K562 (cell line): ENCODE results near the gene CD68. TPM values are rescaled to one million over a fixed set of nuclear protein-coding genes. Genes with fewer than 3 reads are reported as not detected.

ENCODE experiments used
- ARID2 ChIP-seq: fragments of 450-650 bp; IDR thresholded peaks from 2 replicates; pipeline ENCODE4 v1.6.1; 2017; ENCODE audit warnings: antibody characterized with exemption, mild to moderate bottlenecking
- CBFB ChIP-seq: sonication (generic); formaldehyde crosslinking; IDR thresholded peaks from 2 replicates; pipeline ENCODE4 v1.4.0; 2020; ENCODE audit warnings: mild to moderate bottlenecking, missing genetic modification reagents
- CBX5 ChIP-seq: IDR thresholded peaks from 2 replicates; pipeline ENCODE4 v1.6.1; 2014; ENCODE audit warnings: low read depth, borderline replicate concordance
- CEBPG ChIP-seq, 3 experiments: fragments of 200-800 bp in 1 of 3; sonication (Bioruptor generic) in 1 of 3; sonication (generic) in 1 of 3; formaldehyde crosslinking in 1 of 3; IDR thresholded peaks in 2 of 3; conservative IDR thresholded peaks in 1 of 3; 2 replicates each; pipeline versions ENCODE4 v1.6.1 to v1.8.0; 2016 to 2022; ENCODE audit warnings: missing compliant biosample characterization in 2 of 3, missing genetic modification characterization in 2 of 3, mild to moderate bottlenecking in 1 of 3, missing genetic modification reagents in 1 of 3
- EHMT2 ChIP-seq: fragments of 450-650 bp; IDR thresholded peaks from 2 replicates; pipeline ENCODE4 v1.6.1; 2018; ENCODE audit warnings: antibody characterized with exemption
- ELF1 ChIP-seq: fragments of 200-800 bp; sonication (Bioruptor generic); IDR thresholded peaks from 2 replicates; pipeline ENCODE4 v1.6.1; 2016; ENCODE audit warnings: missing genetic modification characterization, missing compliant biosample characterization
- ESRRA ChIP-seq: fragments of 450-650 bp; IDR thresholded peaks from 2 replicates; pipeline ENCODE4 v1.6.1; 2014; ENCODE audit warnings: low read depth, mild to moderate bottlenecking, moderate library complexity, borderline replicate concordance
- EWSR1 ChIP-seq: fragments of 450-650 bp; IDR thresholded peaks from 2 replicates; pipeline ENCODE4 v1.6.1; 2018; ENCODE audit warnings: borderline replicate concordance, mild to moderate bottlenecking, low read depth, moderate library complexity; ENCODE audit not compliant: partially characterized antibody
- KAT2B ChIP-seq: IDR thresholded peaks from one replicate; pipeline ENCODE4 v1.6.1; 2012; ENCODE audit warnings: low read depth, mild to moderate bottlenecking, control low read depth, inconsistent platforms, low read length, moderate library complexity
- NCOA6 ChIP-seq: fragments of 450-650 bp; IDR thresholded peaks from 2 replicates; pipeline ENCODE4 v1.6.1; 2017; ENCODE audit warnings: mild to moderate bottlenecking
- NELFE ChIP-seq: IDR thresholded peaks from 2 replicates; pipeline ENCODE4 v1.6.1; 2011; ENCODE audit warnings: mild to moderate bottlenecking; ENCODE audit not compliant: insufficient read depth, insufficient read length
- NEUROD1 ChIP-seq: fragments of 150-350 bp; IDR thresholded peaks from 2 replicates; pipeline ENCODE4 v1.6.1; 2014; ENCODE audit warnings: borderline replicate concordance, low read length, low read depth; ENCODE audit not compliant: partially characterized antibody
- NFYB ChIP-seq: IDR thresholded peaks from 2 replicates; pipeline ENCODE4 v1.6.1; 2011; ENCODE audit warnings: mild to moderate bottlenecking, moderate library complexity; ENCODE audit not compliant: insufficient read length; ENCODE audit errors: extremely low read depth
- PTBP1 ChIP-seq: fragments of 200-400 bp; formaldehyde crosslinking; IDR thresholded peaks from 2 replicates; pipeline ENCODE4 v1.6.1; 2017; ENCODE audit warnings: low read depth, low read length
- RBM14 ChIP-seq: fragments of 200-400 bp; formaldehyde crosslinking; IDR thresholded peaks from 2 replicates; pipeline ENCODE4 v1.6.1; 2018; ENCODE audit warnings: low read depth, mild to moderate bottlenecking, low read length, moderate library complexity, borderline replicate concordance; ENCODE audit not compliant: insufficient read depth
- SPI1 ChIP-seq: IDR thresholded peaks from 2 replicates; pipeline ENCODE4 v1.6.1; 2011; ENCODE audit warnings: low read depth, low read length, control low read depth, borderline replicate concordance
- YY1 ChIP-seq, 3 experiments: IDR thresholded peaks; 2 replicates each; pipeline ENCODE4 v1.6.1; 2011; ENCODE audit warnings: low read length in 2 of 3, mild to moderate bottlenecking in 2 of 3, moderate library complexity in 2 of 3, borderline replicate concordance in 1 of 3, control low read depth in 1 of 3, low read depth in 1 of 3; ENCODE audit not compliant: insufficient read depth in 3 of 3, insufficient replicate concordance in 2 of 3, control insufficient read depth in 1 of 3, insufficient read length in 1 of 3; ENCODE audit errors: extremely low read depth in 1 of 3
- ZFP36 ChIP-seq: fragments of 150-350 bp; IDR thresholded peaks from 2 replicates; pipeline ENCODE4 v1.6.1; 2018; ENCODE audit warnings: low read length, low read depth; ENCODE audit not compliant: partially characterized antibody
- ZNF354B ChIP-seq: fragments of 250-450 bp; sonication (Bioruptor Pico); IDR thresholded peaks from 2 replicates; pipeline ENCODE4 v1.4.0; 2020
- ZNF77 ChIP-seq: fragments of 250-450 bp; sonication (Bioruptor Pico); IDR thresholded peaks from 2 replicates; pipeline ENCODE4 v1.5.0; 2020
- ZZZ3 ChIP-seq: fragments of 450-650 bp; IDR thresholded peaks from 2 replicates; pipeline ENCODE4 v1.6.1; 2016; ENCODE audit warnings: antibody characterized with exemption, mild to moderate bottlenecking, moderate library complexity
- polyA plus RNA-seq, 8 experiments: library from polyadenylated mRNA; depleted of rRNA in 4 of 8; stranded (reverse) in 5 of 8; unstranded in 3 of 8; fragments of >200 nt; fragmentation: Nextera tagmentation in 2 of 8; fragmentation: Illumina TruSeq in 1 of 8; extraction: Ambion mirVana in 2 of 8; extraction: Trizol in 1 of 8; gene quantifications; 2 replicates each; pipeline versions ENCODE4 v1.2.1 to v1.2.3, GENCODE V29; 2011 to 2014; ENCODE audit warnings: inconsistent platforms in 1 of 8, missing spikeins in 1 of 8
- total RNA-seq, 7 experiments: library from RNA; depleted of rRNA in 6 of 7; stranded (reverse); fragments of >200 nt in 6 of 7; fragmentation: Illumina TruSeq in 2 of 7; extraction: Trizol in 2 of 7; gene quantifications; 2 replicates each; pipeline versions ENCODE4 v1.2.1 to v1.2.3, GENCODE V29; 2011 to 2021; ENCODE audit warnings: low replicate concordance in 1 of 7
- TF ChIP-seq, protein P1 (sequence below): fragments of 450-650 bp; IDR thresholded peaks from 2 replicates; pipeline ENCODE4 v1.6.1; 2017; ENCODE audit warnings: mild to moderate bottlenecking, moderate library complexity
- TF ChIP-seq, protein P2 (sequence below), 2 experiments: fragments of 250-450 bp in 1 of 2; fragments of 450-650 bp in 1 of 2; sonication (Bioruptor Pico) in 1 of 2; IDR thresholded peaks; 2 replicates each; pipeline versions ENCODE4 v1.6.1 to v1.8.0; 2016 to 2021; ENCODE audit warnings: mild to moderate bottlenecking in 2 of 2, moderate library complexity in 2 of 2, missing compliant biosample characterization in 1 of 2, missing genetic modification characterization in 1 of 2
- TF ChIP-seq, protein P3 (sequence below): fragments of 250-450 bp; sonication (Bioruptor Pico); IDR thresholded peaks from 2 replicates; pipeline ENCODE4 v1.5.1; 2021; ENCODE audit warnings: mild to moderate bottlenecking

The CD68 gene
- total and polyA plus RNA-seq, 9 of the 15 experiments (the other 6 are each of a cell fraction or from before 2014, with no cell fraction given): 28.2 to 89.8 (median 37.7) TPM

- TF ChIP-seq, protein P1, sequence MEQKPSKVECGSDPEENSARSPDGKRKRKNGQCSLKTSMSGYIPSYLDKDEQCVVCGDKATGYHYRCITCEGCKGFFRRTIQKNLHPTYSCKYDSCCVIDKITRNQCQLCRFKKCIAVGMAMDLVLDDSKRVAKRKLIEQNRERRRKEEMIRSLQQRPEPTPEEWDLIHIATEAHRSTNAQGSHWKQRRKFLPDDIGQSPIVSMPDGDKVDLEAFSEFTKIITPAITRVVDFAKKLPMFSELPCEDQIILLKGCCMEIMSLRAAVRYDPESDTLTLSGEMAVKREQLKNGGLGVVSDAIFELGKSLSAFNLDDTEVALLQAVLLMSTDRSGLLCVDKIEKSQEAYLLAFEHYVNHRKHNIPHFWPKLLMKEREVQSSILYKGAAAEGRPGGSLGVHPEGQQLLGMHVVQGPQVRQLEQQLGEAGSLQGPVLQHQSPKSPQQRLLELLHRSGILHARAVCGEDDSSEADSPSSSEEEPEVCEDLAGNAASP: no peak
- TF ChIP-seq YY1 (IDR thresholded peaks at IDR 0.05; ENCODE audit: borderline replicate concordance in 1 of 3, control insufficient read depth in 1 of 3, extremely low read depth in 1 of 3, insufficient read depth in 3 of 3, insufficient read length in 1 of 3, insufficient replicate concordance in 2 of 3, low read depth in 1 of 3, low read length in 2 of 3): peak; percentile 64 to 95 (median 94)
- no peak for TF ChIP-seq PTBP1
- peak; percentile 96 for TF ChIP-seq ELF1 (tag)
- TF ChIP-seq NCOA6: no peak
- TF ChIP-seq ZNF354B: no peak
- TF ChIP-seq KAT2B: no peak
- no peak for TF ChIP-seq ARID2
- peak; percentile 20; the same call in 1 of the 2 replicates for TF ChIP-seq CEBPG (CRISPR knock-in tag; IDR thresholded peaks at IDR 0.05)
- no peak for TF ChIP-seq CEBPG (tag; conservative IDR thresholded peaks at IDR 0.05 in 1 of 2, IDR thresholded peaks at IDR 0.05 in 1 of 2)
- TF ChIP-seq ZFP36: no peak
- TF ChIP-seq CBFB: no peak
- TF ChIP-seq CBX5: no peak
- TF ChIP-seq NELFE: no peak
- TF ChIP-seq ZZZ3: no peak
- no peak for TF ChIP-seq EWSR1
- TF ChIP-seq, protein P2, sequence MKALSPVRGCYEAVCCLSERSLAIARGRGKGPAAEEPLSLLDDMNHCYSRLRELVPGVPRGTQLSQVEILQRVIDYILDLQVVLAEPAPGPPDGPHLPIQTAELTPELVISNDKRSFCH (CRISPR knock-in tag; IDR thresholded peaks at IDR 0.05): no peak
- TF ChIP-seq, protein P2 (tag; IDR thresholded peaks at IDR 0.05): peak; percentile 93
- no peak for TF ChIP-seq ZNF77
- 0 out of 2 replicates have a peak, but pooled peaks have one; percentile 33 for TF ChIP-seq EHMT2
- TF ChIP-seq ESRRA: no peak; the same call in 1 of the 2 replicates
- TF ChIP-seq, protein P3, sequence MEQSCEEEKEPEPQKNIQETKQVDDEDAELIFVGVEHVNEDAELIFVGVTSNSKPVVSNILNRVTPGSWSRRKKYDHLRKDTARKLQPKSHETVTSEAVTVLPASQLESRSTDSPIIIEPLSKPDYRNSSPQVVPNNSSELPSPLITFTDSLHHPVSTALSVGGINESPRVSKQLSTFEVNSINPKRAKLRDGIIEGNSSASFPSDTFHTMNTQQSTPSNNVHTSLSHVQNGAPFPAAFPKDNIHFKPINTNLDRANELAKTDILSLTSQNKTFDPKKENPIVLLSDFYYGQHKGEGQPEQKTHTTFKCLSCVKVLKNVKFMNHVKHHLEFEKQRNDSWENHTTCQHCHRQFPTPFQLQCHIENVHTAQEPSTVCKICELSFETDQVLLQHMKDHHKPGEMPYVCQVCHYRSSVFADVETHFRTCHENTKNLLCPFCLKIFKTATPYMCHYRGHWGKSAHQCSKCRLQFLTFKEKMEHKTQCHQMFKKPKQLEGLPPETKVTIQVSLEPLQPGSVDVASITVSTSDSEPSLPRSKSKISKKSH (CRISPR knock-in tag): no peak
- TF ChIP-seq NEUROD1: peak; percentile 4
- no peak; the same call in 1 of the 2 replicates for TF ChIP-seq SPI1
- no peak for TF ChIP-seq NFYB
- TF ChIP-seq RBM14: no peak
Observed at GRCh38 chr17:7583253-7584109, 4.0 kb downstream of the CD68 start, which contains the start of gene MPDU1 (continued).
